Heart left ventricle (tissue), 16 donors: Measurements from ENCODE around the gene TUBB3. TPM values are rescaled to one million over a fixed set of nuclear protein-coding genes. Genes with fewer than 3 reads are reported as not detected.
"Not testable (repeated sequence)": the region's sequence is repeated elsewhere in the genome, so short reads cannot be mapped to it uniquely, and the experiment has no call there.

Experiments
- ATAC-seq, 4 donors: fragments of 200-7000 bp; cut with Tn5 transposase; one replicate each; pipeline ENCODE4 v1.9.1; 2020 to 2022; ENCODE audit warnings: moderate library complexity in 4 of 4, mild to moderate bottlenecking in 3 of 4, moderate number of reproducible peaks in 1 of 4
- DNase-seq, 5 donors: peaks; one replicate each; pipeline ENCODE4 v3.0.0-alpha.2; 2020
- H3K27ac ChIP-seq, 12 donors: fragments of 200-600 bp; sonication (generic) in 4 of 12; one replicate each; pipeline versions ENCODE4 v1.5.0 to v1.8.0; 2016 to 2022; ENCODE audit warnings: mild to moderate bottlenecking in 2 of 12
- H3K27me3 ChIP-seq, 9 donors: fragments of 200-600 bp; sonication (generic) in 2 of 9; one replicate each; pipeline versions ENCODE4 v1.5.1 to v1.8.0; 2016 to 2022; ENCODE audit warnings: mild to moderate bottlenecking in 3 of 9
- H3K36me3 ChIP-seq, 9 donors: fragments of 200-600 bp; sonication (generic) in 2 of 9; one replicate each; pipeline versions ENCODE4 v1.5.0 to v1.8.0; 2018 to 2022; ENCODE audit warnings: mild to moderate bottlenecking in 2 of 9
- H3K4me1 ChIP-seq, 12 donors: fragments of 200-600 bp; sonication (generic) in 4 of 12; one replicate each; pipeline versions ENCODE4 v1.5.0 to v1.8.0; 2016 to 2022; ENCODE audit warnings: mild to moderate bottlenecking in 3 of 12
- H3K4me3 ChIP-seq, 12 donors: fragments of 200-600 bp; sonication (generic) in 4 of 12; one replicate each; pipeline versions ENCODE4 v1.5.0 to v1.8.0; 2017 to 2022; ENCODE audit warnings: mild to moderate bottlenecking in 9 of 12, moderate library complexity in 4 of 12
- H3K9me3 ChIP-seq, 12 donors: fragments of 200-600 bp; sonication (generic) in 4 of 12; one replicate each; pipeline versions ENCODE4 v1.5.0 to v1.8.0; 2016 to 2022; ENCODE audit warnings: mild to moderate bottlenecking in 1 of 12
- POLR2A ChIP-seq, 2 donors: fragments of 450-650 bp; IDR thresholded peaks; one replicate each; pipeline ENCODE4 v1.6.1; 2017; ENCODE audit warnings: antibody characterized with exemption in 2 of 2, mild to moderate bottlenecking in 2 of 2, moderate library complexity in 2 of 2
- WGBS, 4 donors: extraction: QIAGEN DNeasy Blood & Tissue Kit in 2 of 4; methylation state at CpG; one replicate each; pipeline versions ENCODE4 v1.1.5 to v1.1.7; 2013 to 2018; 5-methylcytosine and 5-hydroxymethylcytosine counted together
- intact Hi-C, 10 donors: fragments of 100-400 bp; cut with DNase I; formaldehyde crosslinking; loops; one replicate each; pipeline versions ENCODE4 v1.11.1 to v1.14.2; 2022
- polyA plus RNA-seq, 2 donors: library from polyadenylated mRNA; stranded (reverse); fragments of 200-250 nt; gene quantifications; one replicate each; pipeline ENCODE4 v1.2.3, GENCODE V29; 2013
- total RNA-seq, 9 donors: library from RNA; depleted of rRNA in 2 of 9; stranded (reverse); fragments of >200 nt in 2 of 9; fragmentation: NEBNext Ultra II Directional in 3 of 9; extraction: Animal tissue kit (Norgen Biotek cat#: 25700) in 3 of 9; gene quantifications; one replicate each; pipeline versions ENCODE4 v1.1.0 to v1.2.4, GENCODE V29; 2016 to 2023
- TF ChIP-seq, protein P1 (sequence below), 12 donors: fragments of 200-600 bp; sonication (generic) in 4 of 12; IDR thresholded peaks; one replicate each; pipeline versions ENCODE4 v1.5.0 to v1.8.0; 2018 to 2022; ENCODE audit warnings: antibody characterized with exemption in 12 of 12, mild to moderate bottlenecking in 5 of 12
- donor health status: ischemic (EF 13 %, LVEDD 7.1; RV severe dilation, severe dysfunction).
- donor health status: healthy with polysubstance abuse.
- donor health status: DM: no; HTN: yes; CAD: no.
- donor health status: DM: no; HTN: no; CAD: no.
- donor health status: ischemic (EF 25% LVEDD 6.9; RV normal size, moderate dysfunction).
- donor health status: ischemic (EF 25% LVEDD 5.7; RV mildly dilated, moderate dysfunction).
- donor health status: healthy.
- donor health status: DM: yes; HTN: yes; CAD: no.
- donor health status: ischemic (EF 35%, LVEDD 5.7; RV mildly dilated, moderate dysfunction).
- donor health status: nonischemic (EF 11% LVEDD 7.7; RV severe dilation, severe dysfunction).
- donor health status: DM: yes; HTN: yes; CAD: no.
- donor health status: PGD.
- donor health status: ischemic (EF 29% LVEDD 5.4; RV normal size, mild dysfunction).
- donor health status: nonischemic (EF 23%, LVEDD 6.1; RV moderate dilation, normal function).

TUBB3 gene
- total and polyA plus RNA-seq, 11 donors, result 0.19 to 18.1 (median 4.1) TPM

DNA sequence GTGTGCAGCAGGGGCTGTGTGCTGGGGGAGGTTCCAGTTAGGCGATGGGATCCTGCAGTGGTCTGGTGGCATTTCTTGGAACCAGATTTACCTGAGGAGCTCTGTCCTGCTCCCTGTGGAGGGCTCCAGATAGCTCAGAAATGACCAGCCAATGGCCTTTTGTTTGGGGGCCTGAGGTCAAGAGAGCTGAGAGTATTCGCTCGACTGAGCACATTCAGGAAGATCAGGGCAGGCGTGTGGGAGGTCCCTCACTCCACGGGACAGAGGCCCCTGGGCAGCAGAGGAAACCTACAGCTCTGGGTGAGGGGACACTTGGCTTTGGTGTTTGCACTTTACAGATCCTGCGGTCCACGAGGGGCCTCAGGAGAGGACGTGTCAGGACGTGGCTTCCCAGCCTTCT lies 43.6 kb downstream of the TUBB3 start:
- H3K4me1 ChIP-seq, result peaks cover 0 to 29% (median 15%) of the 10 kb centered on the region in 12 donors
- no peak for ATAC-seq
- intact Hi-C loops, result no loop called here
- no peak overlapping the region for H3K4me3 ChIP-seq
- no peak for DNase-seq
- WGBS, 4 donors, result 77 to 89% (median 81%) methylated on average over 8 to 9 of the region's 9 CpGs
- peaks cover 0 to 38% (median 17%) of the 10 kb centered on the region in 9 donors for H3K36me3 ChIP-seq
- no peaks in the 10 kb centered on the region for H3K27me3 ChIP-seq
- TF ChIP-seq POLR2A (IDR thresholded peaks at IDR 0.05), result no peak
- TF ChIP-seq, protein P1, sequence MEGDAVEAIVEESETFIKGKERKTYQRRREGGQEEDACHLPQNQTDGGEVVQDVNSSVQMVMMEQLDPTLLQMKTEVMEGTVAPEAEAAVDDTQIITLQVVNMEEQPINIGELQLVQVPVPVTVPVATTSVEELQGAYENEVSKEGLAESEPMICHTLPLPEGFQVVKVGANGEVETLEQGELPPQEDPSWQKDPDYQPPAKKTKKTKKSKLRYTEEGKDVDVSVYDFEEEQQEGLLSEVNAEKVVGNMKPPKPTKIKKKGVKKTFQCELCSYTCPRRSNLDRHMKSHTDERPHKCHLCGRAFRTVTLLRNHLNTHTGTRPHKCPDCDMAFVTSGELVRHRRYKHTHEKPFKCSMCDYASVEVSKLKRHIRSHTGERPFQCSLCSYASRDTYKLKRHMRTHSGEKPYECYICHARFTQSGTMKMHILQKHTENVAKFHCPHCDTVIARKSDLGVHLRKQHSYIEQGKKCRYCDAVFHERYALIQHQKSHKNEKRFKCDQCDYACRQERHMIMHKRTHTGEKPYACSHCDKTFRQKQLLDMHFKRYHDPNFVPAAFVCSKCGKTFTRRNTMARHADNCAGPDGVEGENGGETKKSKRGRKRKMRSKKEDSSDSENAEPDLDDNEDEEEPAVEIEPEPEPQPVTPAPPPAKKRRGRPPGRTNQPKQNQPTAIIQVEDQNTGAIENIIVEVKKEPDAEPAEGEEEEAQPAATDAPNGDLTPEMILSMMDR (IDR thresholded peaks at IDR 0.05), result no peak
- H3K9me3 ChIP-seq, result peaks cover 0 to 6% (median 0%) of the 10 kb centered on the region in 12 donors
- no peak overlapping the region for H3K27ac ChIP-seq

DNA sequence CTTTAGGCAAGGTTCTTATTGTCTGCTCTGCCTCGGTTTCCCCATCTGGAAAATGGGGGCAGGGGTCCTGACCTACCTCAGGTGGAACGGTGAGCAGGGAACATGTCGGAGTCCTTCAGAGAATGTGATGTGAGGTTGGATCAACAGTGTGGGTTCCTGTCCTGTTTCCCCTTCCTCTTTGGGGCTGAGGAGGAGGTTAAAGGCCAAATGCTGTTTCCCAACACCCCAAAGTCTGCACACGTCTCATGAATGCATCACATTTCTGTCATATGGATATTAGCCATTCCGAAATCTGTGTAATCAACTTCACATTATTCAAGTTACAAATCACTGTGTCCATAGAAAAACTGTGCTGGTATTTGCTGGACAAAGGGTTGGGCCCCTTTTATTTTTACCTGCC lies 44.3 kb downstream of the TUBB3 start:
- H3K27me3 ChIP-seq, DNase-seq, H3K9me3 ChIP-seq, intact Hi-C loops, ATAC-seq, H3K4me3 ChIP-seq: not testable (repeated sequence)
- H3K4me1 ChIP-seq, result peaks cover 0 to 32% (median 18%) of the 10 kb centered on the region in 12 donors
- WGBS, 4 donors, result 81 to 94% (median 86%) methylated on average over 2 to 5 of the region's 5 CpGs
- H3K27ac ChIP-seq, result peak overlapping the region in 1 of 12 donors; percentile 32
- peaks cover 0 to 34% (median 17%) of the 10 kb centered on the region in 9 donors for H3K36me3 ChIP-seq

DNA sequence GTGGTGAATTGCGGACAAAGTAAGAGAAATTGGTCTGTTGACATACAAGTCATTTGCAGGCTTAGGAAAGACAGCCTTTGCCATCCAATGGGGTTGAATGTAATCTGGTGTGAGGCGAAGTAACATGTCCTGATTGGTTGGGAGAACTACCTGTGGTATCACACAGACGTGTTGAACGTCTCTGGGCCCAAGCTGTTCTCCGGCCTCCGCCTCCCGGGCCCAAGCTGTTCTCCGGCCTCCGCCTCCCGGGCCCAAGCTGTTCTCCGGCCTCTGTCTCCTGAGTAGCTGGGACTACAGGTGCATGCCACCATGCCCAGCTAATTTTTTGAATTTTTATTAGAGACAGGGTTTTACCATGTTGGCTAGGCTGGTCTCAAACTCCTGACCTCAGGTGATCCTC lies 44.9 kb downstream of the TUBB3 start:
- Histone ChIP-seq H3K36me3 (peaks cover 0 to 34% (median 14%) of the 10 kb centered on the region in 9 donors), H3K4me1 (peaks cover 0 to 33% (median 18%) of the 10 kb centered on the region in 12 donors), H3K27ac (peak overlapping the region in 1 of 12 donors; percentile 32)
- H3K4me3 ChIP-seq, ATAC-seq, intact Hi-C loops, H3K9me3 ChIP-seq, H3K27me3 ChIP-seq, DNase-seq: not testable (repeated sequence)
- WGBS, 4 donors, result 87 to 92% (median 87%) methylated on average over 11 of the region's 11 CpGs

DNA sequence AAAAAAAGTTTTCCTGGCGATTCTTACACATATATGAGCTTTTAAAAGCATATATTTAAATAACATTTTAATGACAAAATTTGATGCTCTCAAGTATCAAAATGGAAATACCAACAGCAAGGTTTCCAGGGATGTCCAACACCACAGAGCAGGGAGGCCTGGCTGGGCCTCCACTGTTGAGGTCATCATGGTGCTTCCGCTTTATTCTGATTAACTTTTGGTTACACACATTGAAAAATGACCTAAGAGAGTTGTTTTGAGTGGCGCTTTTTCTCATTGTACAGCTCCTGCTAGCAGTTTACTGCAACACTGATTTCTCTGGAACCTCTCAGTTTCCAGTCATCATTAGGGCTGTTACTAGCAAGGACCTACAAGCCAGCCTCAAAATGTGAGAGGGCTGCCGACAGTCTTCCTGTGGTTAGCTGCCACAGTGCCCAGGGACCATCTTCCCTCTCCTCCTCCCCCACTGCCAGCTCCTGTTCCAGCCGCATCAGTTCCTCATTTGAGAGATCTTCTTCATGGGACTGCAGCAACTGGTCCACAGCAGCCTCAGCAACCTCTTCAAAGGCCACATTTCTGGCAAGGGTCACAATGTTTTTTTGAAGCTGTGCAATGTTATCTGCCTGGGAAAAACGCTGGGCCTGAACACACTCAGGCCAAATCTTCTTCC lies 46.7 kb downstream of the TUBB3 start:
- H3K4me3 ChIP-seq, result no peak overlapping the region
- H3K9me3 ChIP-seq, result peaks cover 0 to 6% (median 0%) of the 10 kb centered on the region in 12 donors
- H3K27ac ChIP-seq, result peak overlapping the region in 1 of 12 donors; percentile 29
- H3K4me1 ChIP-seq, result peaks cover 0 to 49% (median 28%) of the 10 kb centered on the region in 12 donors
- intact Hi-C loops, result loop anchor here in 2 of 10 donors (5.0 to 10.0 kb wide), 2 partner anchors 52 to 95 kb away; partner anchors contain the start of gene TCF25 (in 1 of the 2)
- H3K36me3 ChIP-seq, result peaks cover 0 to 22% (median 8%) of the 10 kb centered on the region in 9 donors
- ATAC-seq, result no peak
- H3K27me3 ChIP-seq, result no peaks in the 10 kb centered on the region
- WGBS, 4 donors, result 89 to 94% (median 92%) methylated on average over 6 of the region's 6 CpGs
- TF ChIP-seq POLR2A (IDR thresholded peaks at IDR 0.05), result no peak
- TF ChIP-seq, protein P1 (IDR thresholded peaks at IDR 0.05), result no peak
- no peak for DNase-seq

DNA sequence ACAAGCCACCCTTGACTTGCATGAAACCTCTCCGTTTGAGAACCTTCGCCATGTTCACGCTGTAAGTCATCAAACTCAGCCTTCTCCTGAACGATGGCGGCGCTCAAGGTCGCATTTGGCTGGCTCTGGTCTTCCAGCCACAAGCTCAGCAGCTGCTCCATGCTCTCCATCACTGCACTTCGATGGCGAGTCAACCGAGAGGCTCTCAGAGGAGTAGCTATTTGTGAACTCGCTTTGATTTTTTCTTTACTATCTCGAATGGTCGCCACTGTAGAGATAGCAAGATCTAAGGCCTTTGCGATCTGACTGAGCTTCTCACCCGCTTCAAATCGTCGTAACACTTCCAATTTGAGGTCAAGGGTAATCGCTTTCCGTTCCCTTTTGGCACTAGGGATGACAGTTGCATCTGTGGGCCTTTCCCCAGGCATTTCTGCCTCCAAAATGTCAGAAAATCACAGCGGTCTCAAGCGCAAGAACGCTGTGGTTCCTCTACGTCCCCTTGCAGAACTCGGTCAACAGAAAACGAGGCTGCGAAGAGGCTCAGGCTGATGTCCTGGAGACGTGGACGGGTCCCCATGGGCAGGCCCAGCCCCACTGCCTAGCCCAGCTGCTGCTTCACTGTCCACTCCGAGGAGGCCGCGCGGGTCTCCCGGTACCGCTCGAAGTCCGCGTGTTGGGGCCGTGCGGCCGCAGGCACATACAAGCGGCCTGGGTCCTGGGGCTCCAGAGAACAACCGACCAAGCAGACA lies 48.5 kb downstream of the TUBB3 start:
- no peak for DNase-seq
- H3K4me1 ChIP-seq, result peaks cover 0 to 52% (median 28%) of the 10 kb centered on the region in 12 donors
- H3K36me3 ChIP-seq, result peaks cover 0 to 8% (median under 1%) of the 10 kb centered on the region in 9 donors
- H3K27ac ChIP-seq, result peak overlapping the region; percentile 84 to 99 (median 96)
- H3K4me3 ChIP-seq, result peak overlapping the region; percentile 72 to 99 (median 80)
- intact Hi-C loops, result loop anchor here in 2 of 10 donors (2.0 to 10.0 kb wide), 3 partner anchors 45 to 97 kb away; partner anchors contain the start of gene TCF25 (in 1 of the 2)
- TF ChIP-seq, protein P1 (IDR thresholded peaks at IDR 0.05), result no peak
- TF ChIP-seq POLR2A (IDR thresholded peaks at IDR 0.05), result no peak
- peak in 3 of 4 donors; percentile 48 to 56 (median 50) for ATAC-seq
- H3K27me3 ChIP-seq, result no peaks in the 10 kb centered on the region
- 34 to 60% (median 36%) methylated on average over 38 to 42 of the region's 42 CpGs for WGBS, 4 donors
- peaks cover 0 to 6% (median 0%) of the 10 kb centered on the region in 12 donors for H3K9me3 ChIP-seq
